ENCODE results near the gene S100A8.
"Not testable (repeated sequence)": the region's sequence is repeated elsewhere in the genome, so short reads cannot be mapped to it uniquely, and the experiment has no call there.

S100A8 gene

GRCh38 chr1:153360592-153361479 lies 30.0 kb downstream of the S100A8 start:
- no peak for DNase-seq

- no peak for DNase-seq
Observed at GRCh38 chr1:153360190-153360589, 30.7 kb downstream of the S100A8 start.

DNA sequence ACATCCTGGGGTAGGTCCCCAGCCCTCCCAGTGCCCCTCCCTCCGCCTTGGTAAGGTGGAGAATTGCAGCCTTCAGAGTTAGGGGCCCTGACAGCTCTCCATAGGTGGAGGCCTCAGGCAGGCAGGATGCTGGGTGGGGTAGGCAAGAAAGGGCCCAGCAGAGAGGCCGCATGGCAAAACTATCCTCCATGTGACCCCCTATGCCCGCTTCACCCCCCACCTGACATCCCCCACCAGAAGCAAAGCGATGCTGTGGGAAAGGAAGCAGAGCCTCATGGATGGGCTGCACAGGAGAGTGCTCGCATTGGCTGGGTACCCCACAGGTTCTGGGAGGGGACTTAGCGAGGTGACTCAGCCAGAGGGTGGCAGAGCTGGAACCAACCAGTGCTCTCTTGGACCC lies 31.6 kb downstream of the S100A8 start:
- no peak for DNase-seq

- DNase-seq = no peak
Observed at GRCh38 chr1:153358691-153358975, 32.2 kb downstream of the S100A8 start.

DNA sequence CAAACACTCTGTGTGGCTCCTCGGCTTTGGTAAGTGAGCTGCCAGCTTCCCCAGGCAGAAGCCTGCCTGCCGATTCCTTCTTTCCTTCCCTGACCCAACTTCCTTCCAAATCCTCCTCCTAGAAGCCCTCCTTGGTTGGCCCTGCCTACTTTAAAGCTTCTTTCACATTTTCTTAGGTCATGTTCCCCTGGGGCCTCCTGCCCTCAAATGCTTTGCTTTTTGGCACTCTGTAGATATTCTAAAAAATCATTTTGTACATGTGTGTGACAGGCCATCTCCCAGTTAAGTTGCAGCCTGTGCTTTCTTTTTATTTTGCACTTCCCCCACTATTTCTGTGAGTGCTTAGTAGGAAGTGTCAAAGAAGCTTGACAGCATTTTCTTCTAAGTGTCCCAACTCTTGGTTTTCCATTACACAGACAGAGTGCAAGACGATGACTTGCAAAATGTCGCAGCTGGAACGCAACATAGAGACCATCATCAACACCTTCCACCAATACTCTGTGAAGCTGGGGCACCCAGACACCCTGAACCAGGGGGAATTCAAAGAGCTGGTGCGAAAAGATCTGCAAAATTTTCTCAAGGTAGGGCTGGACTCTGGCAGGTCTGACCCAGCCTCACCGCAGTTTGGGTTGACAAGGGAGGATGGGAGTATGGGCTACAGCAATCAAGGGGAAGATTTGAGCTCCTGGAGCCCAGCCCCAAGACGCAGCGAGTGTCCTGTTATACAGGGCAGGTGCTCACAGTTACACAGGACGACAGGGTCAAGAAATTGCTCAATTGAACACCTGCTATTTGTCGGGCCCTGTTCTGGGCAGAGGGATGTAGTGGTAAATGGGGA lies 32.8 kb downstream of the S100A8 start, which contains the start of gene S100A9:
Gene S100A9 (plus strand): TSS at position 2 of the 838 bp plus-strand sequence. CDS start 430 bp downstream, at position 432.
- DNase-seq = no peak

GRCh38 chr1:153357076-153357852 lies 33.6 kb downstream of the S100A8 start:
- no peak for DNase-seq

DNA sequence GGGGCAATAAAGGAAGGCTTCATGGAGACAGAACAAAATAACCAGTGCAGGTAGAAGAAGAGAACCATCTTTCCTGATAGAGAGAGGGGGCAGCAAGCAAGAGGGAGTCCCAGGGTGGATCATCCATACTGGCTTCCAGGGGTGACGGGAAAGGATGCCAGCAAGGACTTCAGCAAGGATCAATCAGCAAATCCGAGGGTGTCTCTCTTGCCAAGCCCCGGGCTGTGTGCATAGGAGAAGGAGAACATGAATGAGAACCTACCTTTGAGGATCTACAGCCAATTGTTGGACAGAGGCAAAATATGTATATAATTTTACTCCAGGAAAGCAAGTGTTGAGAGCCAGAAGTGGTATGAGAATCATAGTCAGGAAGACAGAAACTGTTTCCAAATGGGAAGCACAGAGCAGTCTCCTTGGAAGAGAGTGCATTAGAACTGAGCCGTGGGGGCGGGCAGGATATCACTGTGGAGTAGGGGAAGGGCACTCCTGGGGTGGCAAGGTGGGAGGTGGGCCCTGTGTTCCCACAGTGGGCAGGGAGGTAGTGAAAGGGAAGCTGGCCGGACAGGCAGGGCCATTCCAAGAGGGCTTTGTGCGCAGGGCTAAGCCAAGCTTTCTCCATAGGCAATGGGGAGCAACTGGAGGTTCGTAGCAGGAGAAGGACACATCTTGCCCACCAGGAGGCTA lies 34.3 kb downstream of the S100A8 start:
- no peak for DNase-seq

- no peak for DNase-seq
Observed at GRCh38 chr1:153355445-153356071, 35.3 kb downstream of the S100A8 start.

DNA sequence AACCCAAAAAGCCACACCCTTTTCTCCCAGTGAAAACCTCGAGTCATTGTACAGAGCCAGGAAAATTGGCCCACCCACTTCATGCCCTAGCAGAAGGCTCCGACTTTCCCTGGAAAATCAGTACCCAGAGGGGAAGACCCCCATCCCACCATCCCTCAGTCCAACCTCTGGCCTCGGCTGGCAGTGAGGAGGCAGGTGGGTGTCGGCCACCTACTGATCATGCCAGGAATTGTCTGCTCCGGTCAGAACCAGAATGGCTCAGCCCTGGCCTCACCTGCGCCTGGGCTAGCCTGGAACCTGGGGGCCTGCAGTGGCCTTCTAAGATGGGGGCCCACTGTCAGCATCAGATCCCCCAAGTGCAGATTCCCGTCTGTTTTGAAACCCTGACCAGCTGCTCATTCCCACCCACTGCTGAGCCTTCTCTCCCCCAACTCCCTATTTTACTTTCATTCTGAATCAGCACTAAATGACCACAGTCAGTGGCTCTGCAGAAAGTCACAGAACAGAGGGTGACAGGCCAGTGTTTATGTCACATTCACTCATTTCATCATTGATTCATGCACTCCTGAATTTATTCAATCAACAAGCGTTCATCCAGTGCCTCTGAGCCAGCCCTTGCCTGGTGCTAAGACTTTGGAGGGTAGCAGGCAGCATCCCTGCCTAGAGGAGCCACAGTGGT lies 36.2 kb downstream of the S100A8 start:
- DNase-seq = no peak

- no peak for DNase-seq
Observed at GRCh38 chr1:153353226-153353947, 37.5 kb downstream of the S100A8 start.

GRCh38 chr1:153352523-153352922 lies 38.4 kb downstream of the S100A8 start:
- no peak for DNase-seq

- DNase-seq = no peak
Observed at GRCh38 chr1:153350321-153350957, 40.4 kb downstream of the S100A8 start.

- DNase-seq = no peak
Observed at GRCh38 chr1:153349363-153350320, 41.2 kb downstream of the S100A8 start.

GRCh38 chr1:153348511-153349362 lies 42.1 kb downstream of the S100A8 start, which contains the start of gene PGLYRP4:
TSS of gene PGLYRP4 (minus strand) at chr1:153348841. CDS start at chr1:153347932, 909 bp downstream.
- no peak for DNase-seq

DNA sequence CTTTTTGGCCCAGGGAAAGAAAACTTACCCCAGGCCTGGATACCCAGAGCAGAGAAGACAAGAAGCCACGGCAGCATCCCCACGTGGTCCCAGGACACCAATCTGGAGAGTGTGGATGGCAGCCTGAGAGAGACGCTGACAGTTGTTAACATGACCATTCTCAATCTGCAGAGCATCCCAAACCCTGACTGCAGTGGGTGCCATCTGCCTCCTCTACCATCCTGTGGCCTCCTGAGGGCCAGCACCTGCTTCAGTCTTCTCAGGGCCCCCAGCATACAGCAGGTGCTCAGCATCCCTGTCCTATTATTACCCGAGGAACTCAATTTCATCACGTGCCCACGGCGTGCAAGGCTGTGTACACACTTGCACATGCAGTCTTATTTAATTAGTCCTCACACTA lies 43.0 kb downstream of the S100A8 start:
- DNase-seq = no peak

DNA sequence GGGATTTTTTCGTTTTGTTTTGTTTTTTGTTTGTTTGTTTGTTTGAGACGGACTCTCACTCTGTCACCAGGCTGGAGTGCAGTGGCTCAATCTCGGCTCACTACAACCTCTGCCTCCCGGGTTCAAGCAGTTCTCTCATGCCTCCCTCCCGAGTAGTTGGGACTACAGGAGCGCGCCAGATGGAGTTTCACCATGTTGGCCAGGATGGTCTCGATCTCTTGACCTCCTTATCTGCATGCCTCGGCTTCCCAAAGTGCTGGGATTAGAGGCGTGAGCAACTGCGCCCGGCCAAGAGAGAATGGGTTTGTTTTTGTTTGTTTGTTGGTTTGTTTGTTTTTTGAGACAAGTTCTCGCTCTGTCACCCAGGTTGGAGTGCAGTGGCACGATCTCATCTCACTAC lies 43.8 kb downstream of the S100A8 start:
- not testable (repeated sequence) for DNase-seq

DNA sequence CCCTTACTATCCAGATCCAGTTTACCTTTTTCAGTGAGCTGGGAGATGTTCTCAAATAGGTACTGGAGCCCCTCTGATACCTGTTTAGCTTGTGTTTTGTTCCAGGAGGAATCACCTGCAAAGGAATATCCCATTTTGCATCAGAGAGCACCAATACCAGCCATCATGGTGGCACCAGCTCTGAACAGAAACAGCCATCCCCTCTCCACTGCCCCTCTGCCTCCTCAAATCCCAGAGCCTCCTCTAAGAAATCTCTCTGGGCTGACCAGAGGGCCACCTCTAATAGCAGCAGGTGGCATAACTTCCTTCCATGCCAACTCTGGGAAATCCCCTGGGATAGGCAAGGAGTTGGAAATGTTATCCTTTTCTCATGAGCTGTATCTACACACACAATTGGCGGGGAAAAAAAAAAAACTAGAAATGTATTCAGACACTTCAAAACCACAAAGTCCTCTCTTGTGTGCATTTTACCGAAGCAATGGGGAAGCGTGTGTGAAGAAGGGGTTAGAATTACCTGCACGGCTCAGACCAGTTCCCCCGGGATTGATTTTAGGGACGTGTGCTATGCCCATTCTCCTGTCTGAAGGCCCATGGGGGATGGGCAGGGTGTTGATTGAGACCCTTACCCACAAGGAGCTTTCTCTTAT lies 44.7 kb downstream of the S100A8 start:
- DNase-seq = no peak
